Endothelial cell of umbilical vein (primary cell): ENCODE measurements around the gene MLANA. TPM values are rescaled to one million over a fixed set of nuclear protein-coding genes. Genes with fewer than 3 reads are reported as not detected.

Source experiments
- BruUV-seq: library from RNA; stranded (reverse); fragments of 400-500 nt; replicated peaks from 2 replicates; lab custom pipeline; 2021; lab: Mats Ljungman, UMichigan
- CTCF ChIA-PET: fragments of 300-600, 350-600 bp; sonication (Branson Sonifier 250); formaldehyde crosslinking; loops from one replicate; lab custom pipeline; 2021; ENCODE audit warnings: antibody characterized with exemption, inconsistent platforms; lab: Charles Lee
- POLR2A ChIA-PET: fragments of 300-600, 350-600 bp; sonication (Branson Sonifier 250); formaldehyde crosslinking; loops from one replicate; lab custom pipeline; 2021; ENCODE audit warnings: antibody characterized with exemption, inconsistent platforms; lab: Charles Lee
- DNase-seq: peaks from one replicate; pipeline ENCODE4 v3.0.0-alpha.2; 2011; ENCODE audit warnings: low read depth, low spot score
- FAIRE-seq: peaks from 2 replicates; lab custom pipeline; 2011; peaks lifted over from hg19 to GRCh38; lab: Jason Lieb, UNC
- H2AFZ ChIP-seq: 2 replicates; pipeline ENCODE4 v1.6.0; 2012; ENCODE audit warnings: low read depth, low read length, control low read depth, inconsistent platforms
- H3K27ac ChIP-seq: 2 replicates; pipeline ENCODE4 v1.5.1; 2011; ENCODE audit warnings: low read depth, mild to moderate bottlenecking, control low read depth, low read length, moderate library complexity; ENCODE audit not compliant: insufficient read depth
- H3K27me3 ChIP-seq, 2 experiments: 2 replicates each; pipeline versions ENCODE4 v1.6.0 to v1.6.1; 2011; ENCODE audit warnings: low read length in 2 of 2, mixed read lengths in 1 of 2; ENCODE audit not compliant: control insufficient read depth in 2 of 2, insufficient read depth in 2 of 2
- H3K36me3 ChIP-seq, 2 experiments: 2 replicates in 1 of 2; 3 replicates in 1 of 2; pipeline ENCODE4 v1.5.1; 2011; ENCODE audit warnings: low read length in 2 of 2, mild to moderate bottlenecking in 1 of 2, moderate library complexity in 1 of 2; ENCODE audit not compliant: control insufficient read depth in 2 of 2, insufficient read depth in 2 of 2; ENCODE audit errors: extremely low read depth in 1 of 2
- H3K4me1 ChIP-seq: 3 replicates; pipeline ENCODE4 v1.5.1; 2011; ENCODE audit warnings: mild to moderate bottlenecking, low read length; ENCODE audit not compliant: control insufficient read depth, insufficient read depth; ENCODE audit errors: extremely low read depth
- H3K4me2 ChIP-seq: 2 replicates; pipeline ENCODE4 v1.6.1; 2011; ENCODE audit warnings: low read length, control low read depth, mixed read lengths; ENCODE audit not compliant: insufficient read depth
- H3K4me3 ChIP-seq, 3 experiments: fragments of 200-600 bp in 1 of 3; sonication (generic), shearing (Covaris generic) in 1 of 3; replicated peaks in 1 of 3; 2 replicates each; pipeline ENCODE4 v1.5.1; 2011 to 2016; ENCODE audit warnings: control low read depth in 3 of 3, low read length in 3 of 3, mild to moderate bottlenecking in 2 of 3, inconsistent platforms in 1 of 3, low read depth in 1 of 3, moderate library complexity in 1 of 3; ENCODE audit not compliant: insufficient read depth in 1 of 3
- H3K79me2 ChIP-seq: 2 replicates; pipeline ENCODE4 v1.6.0; 2012; ENCODE audit warnings: low read length, inconsistent platforms; ENCODE audit not compliant: control insufficient read depth, insufficient read depth
- H3K9ac ChIP-seq: replicated peaks from 2 replicates; pipeline ENCODE3; 2011; ENCODE audit warnings: low read length, control low read depth; ENCODE audit not compliant: insufficient read depth; ENCODE audit errors: extremely low read depth
- H3K9me1 ChIP-seq: replicated peaks from 3 replicates; pipeline ENCODE4 v1.6.0; 2011; ENCODE audit warnings: mild to moderate bottlenecking, low read length; ENCODE audit not compliant: control insufficient read depth, insufficient read depth; ENCODE audit errors: extremely low read depth
- H3K9me3 ChIP-seq: replicated peaks from 2 replicates; pipeline ENCODE4 v1.5.1; 2012; ENCODE audit warnings: low read length, inconsistent platforms; ENCODE audit not compliant: control insufficient read depth, insufficient read depth
- H4K20me1 ChIP-seq: replicated peaks from 2 replicates; pipeline ENCODE3; 2011; ENCODE audit warnings: mild to moderate bottlenecking, low read length; ENCODE audit not compliant: control insufficient read depth, insufficient read depth; ENCODE audit errors: extremely low read depth
- EZH2 ChIP-seq: IDR thresholded peaks from 2 replicates; pipeline ENCODE4 v1.6.1; 2012; ENCODE audit warnings: borderline replicate concordance, low read depth, mild to moderate bottlenecking, moderate library complexity, low read length, inconsistent platforms; ENCODE audit not compliant: severe bottlenecking
- FOS ChIP-seq: IDR thresholded peaks from 2 replicates; pipeline ENCODE4 v1.6.1; 2011; ENCODE audit warnings: mild to moderate bottlenecking, low read length, moderate library complexity, borderline replicate concordance; ENCODE audit not compliant: insufficient read depth
- GATA2 ChIP-seq: IDR thresholded peaks from 2 replicates; pipeline ENCODE4 v1.7.0; 2011; ENCODE audit warnings: low read depth, mild to moderate bottlenecking, moderate library complexity, mixed read lengths, low read length; ENCODE audit not compliant: insufficient read length, insufficient read depth
- JUN ChIP-seq: IDR thresholded peaks from 2 replicates; pipeline ENCODE4 v1.6.1; 2011; ENCODE audit warnings: borderline replicate concordance, low read depth; ENCODE audit not compliant: insufficient read length, insufficient read depth
- MYC ChIP-seq: IDR thresholded peaks from one replicate; pipeline ENCODE4 v1.6.1; 2011; ENCODE audit warnings: mild to moderate bottlenecking, low read depth, low read length
- POLR2A ChIP-seq: IDR thresholded peaks from 2 replicates; pipeline ENCODE4 v1.6.1; 2012; ENCODE audit warnings: low read depth, mild to moderate bottlenecking, control low read depth, low read length
- POLR2AphosphoS5 ChIP-seq: IDR thresholded peaks from 2 replicates; pipeline ENCODE4 v1.6.1; 2012; ENCODE audit warnings: low read depth, mild to moderate bottlenecking, control low read depth, low read length, moderate library complexity; ENCODE audit not compliant: insufficient read depth
- dilution Hi-C: fragments of 300-500 bp; cut with MboI; formaldehyde crosslinking; loops from one replicate; pipeline ENCODE4 v1.15.0; 2019; ENCODE audit warnings: low sequenced_read_pairs; ENCODE audit not compliant: extremely low pct_ligation_motif_present
- intact Hi-C: fragments of 100-400 bp; cut with micrococcal nuclease; formaldehyde crosslinking; loops from one replicate; pipeline ENCODE4 v1.10.0; 2022
- polyA plus RNA-seq, 4 experiments: library from polyadenylated mRNA; depleted of rRNA in 3 of 4; stranded (reverse) in 3 of 4; unstranded in 1 of 4; fragments of >200 nt; gene quantifications; 2 replicates each; pipeline versions ENCODE4 v1.2.1 to v1.2.3, GENCODE V29; 2011 to 2012; ENCODE audit warnings: missing spikeins in 1 of 4
- total RNA-seq: library from RNA; stranded (reverse); gene quantifications from 2 replicates; pipeline ENCODE4 v1.2.3, GENCODE V29; 2021
- TF ChIP-seq, protein P1 (sequence below): IDR thresholded peaks from 2 replicates; pipeline ENCODE4 v1.6.1; 2011; ENCODE audit not compliant: insufficient read depth, insufficient read length
- TF ChIP-seq, protein P2 (sequence below), 2 donors: IDR thresholded peaks; 1 replicate in 1 of 2; 2 replicates in 1 of 2; pipeline ENCODE4 v1.5.1; 2011; ENCODE audit warnings: low read length in 2 of 2, mild to moderate bottlenecking in 2 of 2, moderate library complexity in 2 of 2, control low read depth in 1 of 2, inconsistent platforms in 1 of 2, low read depth in 1 of 2; ENCODE audit not compliant: insufficient read depth in 1 of 2; ENCODE audit errors: extremely low read depth in 1 of 2

MLANA gene
- total and polyA plus RNA-seq, 2 donors (not counting 3 experiments of a cell fraction or from before 2014, with no cell fraction given): not detected

DNA sequence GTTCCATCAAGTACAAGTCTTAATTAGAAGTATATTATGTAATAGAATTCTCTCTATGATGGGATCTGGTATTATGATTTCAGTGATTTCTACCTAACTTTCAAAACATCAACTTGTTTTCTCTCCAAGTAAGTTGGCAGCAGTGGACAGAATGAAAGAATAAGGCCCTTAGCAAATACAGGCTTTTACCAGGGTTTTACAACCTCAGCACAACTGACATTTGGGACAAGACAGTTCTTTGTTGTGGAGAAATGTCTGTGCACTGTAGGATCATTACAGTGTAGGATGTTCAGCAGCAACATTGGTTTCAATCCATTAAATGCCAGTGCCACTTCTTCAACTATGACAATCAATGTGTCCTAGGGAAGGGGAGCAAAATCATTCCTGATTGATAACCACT, 48.8 kb downstream of the MLANA start:
- no TSS peak for BruUV-seq
- TF ChIP-seq EZH2 (no peak), GATA2 (no peak), POLR2AphosphoS5 (no peak), MYC (no peak), POLR2A (no peak), JUN (no peak), FOS (no peak)
- TF ChIP-seq, protein P1, sequence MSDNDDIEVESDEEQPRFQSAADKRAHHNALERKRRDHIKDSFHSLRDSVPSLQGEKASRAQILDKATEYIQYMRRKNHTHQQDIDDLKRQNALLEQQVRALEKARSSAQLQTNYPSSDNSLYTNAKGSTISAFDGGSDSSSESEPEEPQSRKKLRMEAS: no peak
- TF ChIP-seq, protein P2, sequence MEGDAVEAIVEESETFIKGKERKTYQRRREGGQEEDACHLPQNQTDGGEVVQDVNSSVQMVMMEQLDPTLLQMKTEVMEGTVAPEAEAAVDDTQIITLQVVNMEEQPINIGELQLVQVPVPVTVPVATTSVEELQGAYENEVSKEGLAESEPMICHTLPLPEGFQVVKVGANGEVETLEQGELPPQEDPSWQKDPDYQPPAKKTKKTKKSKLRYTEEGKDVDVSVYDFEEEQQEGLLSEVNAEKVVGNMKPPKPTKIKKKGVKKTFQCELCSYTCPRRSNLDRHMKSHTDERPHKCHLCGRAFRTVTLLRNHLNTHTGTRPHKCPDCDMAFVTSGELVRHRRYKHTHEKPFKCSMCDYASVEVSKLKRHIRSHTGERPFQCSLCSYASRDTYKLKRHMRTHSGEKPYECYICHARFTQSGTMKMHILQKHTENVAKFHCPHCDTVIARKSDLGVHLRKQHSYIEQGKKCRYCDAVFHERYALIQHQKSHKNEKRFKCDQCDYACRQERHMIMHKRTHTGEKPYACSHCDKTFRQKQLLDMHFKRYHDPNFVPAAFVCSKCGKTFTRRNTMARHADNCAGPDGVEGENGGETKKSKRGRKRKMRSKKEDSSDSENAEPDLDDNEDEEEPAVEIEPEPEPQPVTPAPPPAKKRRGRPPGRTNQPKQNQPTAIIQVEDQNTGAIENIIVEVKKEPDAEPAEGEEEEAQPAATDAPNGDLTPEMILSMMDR (IDR thresholded peaks at IDR 0.05; ENCODE audit: extremely low read depth in 1 of 2, insufficient read depth in 1 of 2, low read depth in 1 of 2, low read length in 2 of 2): no peak
- CTCF ChIA-PET: no interaction called here

More for the DNA sequence above, 48.8 kb downstream of the MLANA start:
- Histone ChIP-seq H3K9me1 (no peaks in the 10 kb centered on the region), H3K4me2 (no peak overlapping the region), H3K27me3 (no peaks in the 10 kb centered on the region), H3K9me3 (no peaks in the 10 kb centered on the region), H3K4me1 (no peaks in the 10 kb centered on the region), H3K79me2 (no peaks in the 10 kb centered on the region), H3K27ac (no peak overlapping the region), H3K4me3 (no peak overlapping the region), H4K20me1 (no peaks in the 10 kb centered on the region), H3K36me3 (no peaks in the 10 kb centered on the region), H3K9ac (no peak overlapping the region), H2AFZ (no peak overlapping the region)
- no peak for FAIRE-seq
- POLR2A ChIA-PET: no interaction called here
- intact Hi-C loops: no loop called here
- DNase-seq: no peak
- dilution Hi-C loops: no loop called here
